GM04504 (cell line): Measurements from ENCODE around the gene MEGF8.

Source experiments
- DNase-seq: peaks from one replicate; pipeline ENCODE4 v3.0.0-alpha.2; 2012; ENCODE audit warnings: low read depth

Gene MEGF8

GRCh38 chr19:42420055-42420544 lies 94.7 kb downstream of the MEGF8 start:
- DNase-seq, result no peak

- DNase-seq, result no peak
Measured at GRCh38 chr19:42421101-42421500, 95.7 kb downstream of the MEGF8 start.

GRCh38 chr19:42421591-42422031 lies 96.2 kb downstream of the MEGF8 start:
- no peak for DNase-seq

GRCh38 chr19:42422092-42422900 lies 96.9 kb downstream of the MEGF8 start:
- no peak for DNase-seq

GRCh38 chr19:42422901-42423461 lies 97.5 kb downstream of the MEGF8 start:
- no peak for DNase-seq

- peak; percentile 75 for DNase-seq
Measured at GRCh38 chr19:42423462-42424344, 98.3 kb downstream of the MEGF8 start.

GRCh38 chr19:42424345-42424707 lies 98.9 kb downstream of the MEGF8 start:
- DNase-seq, result no peak

GRCh38 chr19:42424712-42425131 lies 99.3 kb downstream of the MEGF8 start:
- no peak for DNase-seq

- no peak for DNase-seq
Measured at GRCh38 chr19:42426643-42427042, 101.2 kb downstream of the MEGF8 start.

- no peak for DNase-seq
Measured at GRCh38 chr19:42427313-42427712, 101.9 kb downstream of the MEGF8 start, which contains the start of gene LIPE. TSS of gene LIPE (minus strand) at chr19:42427388. CDS start at chr19:42427149, 239 bp downstream.
